Gastroesophageal sphincter (tissue), 3 donors: ENCODE measurements around the gene USP24.

Experiments used
- CTCF ChIP-seq, 4 experiments: fragments of 200-600 bp in 2 of 4; fragments of 450-650 bp in 2 of 4; sonication (generic) in 1 of 4; IDR thresholded peaks; one replicate each; pipeline ENCODE4 v1.5.1; 2017 to 2019; ENCODE audit warnings: antibody characterized with exemption in 4 of 4, mild to moderate bottlenecking in 2 of 4, moderate library complexity in 2 of 4
- POLR2A ChIP-seq, 2 donors: fragments of 450-650 bp; IDR thresholded peaks; one replicate each; pipeline ENCODE4 v1.6.1; 2017; ENCODE audit warnings: antibody characterized with exemption in 2 of 2, mild to moderate bottlenecking in 2 of 2, moderate library complexity in 1 of 2
- POLR2AphosphoS5 ChIP-seq: sonication (generic); formaldehyde crosslinking; IDR thresholded peaks from one replicate; pipeline ENCODE4 v1.6.1; 2017; ENCODE audit warnings: antibody characterized with exemption

GRCh38 chr1:55212349-55213150, 2.6 kb downstream of the USP24 start:
- no peak for TF ChIP-seq POLR2AphosphoS5
- TF ChIP-seq CTCF (IDR thresholded peaks at IDR 0.05), result no peak
- no peak for TF ChIP-seq POLR2A (IDR thresholded peaks at IDR 0.05)
